Activated CD8-positive, alpha-beta T cell treated with anti-CD3 and anti-CD28 coated beads, Interleukin-2, amount 10 ng/mL, durations not matched to agents 7 days and 5 days (primary cell): ENCODE measurements around the gene PWWP2B. TPM values are rescaled to one million over a fixed set of nuclear protein-coding genes. Genes with fewer than 3 reads are reported as not detected.

Experiments used
- ATAC-seq: fragments of 150-1000 bp; cut with Tn5 transposase; one replicate; pipeline ENCODE4 v1.10.0; 2021; ENCODE audit warnings: moderate library complexity
- CTCF ChIA-PET: fragments of 350-600 bp; sonication (Branson Sonifier 250); formaldehyde crosslinking; loops from one replicate; lab custom pipeline; 2021; ENCODE audit warnings: antibody characterized with exemption; lab: Charles Lee
- POLR2A ChIA-PET: fragments of 350-600 bp; sonication (Branson Sonifier 250); formaldehyde crosslinking; loops from one replicate; lab custom pipeline; 2021; ENCODE audit warnings: antibody characterized with exemption; lab: Charles Lee
- DNase-seq: peaks from one replicate; pipeline ENCODE4 v3.0.0-alpha.2; 2020
- H3K27ac Mint-ChIP-seq: one replicate; pipeline ENCODE4 v1.8.0; 2021; ENCODE audit warnings: mild to moderate bottlenecking, mixed read lengths
- H3K27me3 Mint-ChIP-seq: one replicate; pipeline ENCODE4 v1.8.0; 2021; ENCODE audit warnings: low read depth, mixed read lengths
- H3K36me3 Mint-ChIP-seq: one replicate; pipeline ENCODE4 v1.8.0; 2021; ENCODE audit warnings: low read depth, mixed read lengths
- H3K4me1 Mint-ChIP-seq: one replicate; pipeline ENCODE4 v1.8.0; 2021; ENCODE audit warnings: low read depth, mixed read lengths
- H3K4me3 Mint-ChIP-seq: one replicate; pipeline ENCODE4 v1.8.0; 2021; ENCODE audit warnings: mild to moderate bottlenecking, mixed read lengths
- H3K9me3 Mint-ChIP-seq: one replicate; pipeline ENCODE4 v1.8.0; 2022; ENCODE audit warnings: mixed read lengths; ENCODE audit not compliant: insufficient read depth
- total RNA-seq, 2 experiments: library from RNA; stranded (reverse); gene quantifications; one replicate each; pipeline ENCODE4 v1.2.3, GENCODE V29; 2021

The PWWP2B gene
- total RNA-seq, 2 experiments from 2014 or later: 15.0 to 15.7 TPM

DNA sequence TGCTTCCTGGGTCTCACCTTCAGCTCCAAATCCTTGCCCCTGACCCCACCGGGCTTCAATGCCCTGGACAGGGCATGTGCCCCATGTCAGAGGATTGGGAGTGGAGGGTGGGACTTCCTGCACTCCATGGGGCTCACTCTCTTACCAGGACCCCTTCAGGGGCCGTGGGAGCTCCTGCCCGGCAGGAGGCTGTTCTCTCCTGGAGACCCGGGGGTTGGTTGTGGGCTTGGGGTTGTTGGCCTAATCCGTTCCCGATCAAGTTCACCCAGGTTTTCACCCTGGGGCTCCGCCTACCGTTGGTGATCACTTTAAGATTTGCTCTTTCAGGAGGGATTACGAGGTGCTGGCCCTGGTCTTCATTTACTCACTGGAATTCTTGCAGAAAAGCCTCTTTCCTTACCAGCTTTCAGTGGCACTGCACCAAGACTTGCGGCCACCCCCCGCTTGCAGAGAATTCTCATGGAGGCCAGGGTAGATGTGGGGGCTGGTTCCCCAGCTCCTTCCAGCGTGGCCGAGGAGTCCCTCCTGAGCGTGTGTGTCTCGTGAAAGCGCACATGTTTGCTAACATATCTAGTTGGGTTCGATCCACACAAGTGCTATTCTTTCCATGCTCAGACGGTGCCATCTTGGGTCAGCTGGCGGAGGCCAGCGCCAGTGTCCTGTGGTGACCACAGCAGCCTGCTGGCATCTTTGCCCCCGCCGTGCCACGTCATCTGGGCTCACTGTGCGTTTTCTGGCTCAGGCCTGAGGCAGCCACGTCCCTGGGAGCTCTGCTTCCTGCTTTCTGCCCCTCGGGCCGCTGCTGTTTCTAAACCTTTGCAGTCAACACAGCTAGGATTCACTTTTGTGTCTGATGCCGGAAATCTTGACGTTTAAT, 15.6 kb downstream of the PWWP2B start:
- CTCF ChIA-PET: interaction anchor here (1.5 kb wide), 1 partner anchor 35 kb away, joined by 4 read pairs; no protein-coding TSS in a partner anchor
- peaks cover 7% of the 10 kb centered on the region for H3K36me3 Mint-ChIP-seq
- H3K9me3 Mint-ChIP-seq: no peaks in the 10 kb centered on the region
- no peaks in the 10 kb centered on the region for H3K27me3 Mint-ChIP-seq
- no peak overlapping the region for H3K27ac Mint-ChIP-seq
- H3K4me3 Mint-ChIP-seq: no peak overlapping the region
- no peak for ATAC-seq
- H3K4me1 Mint-ChIP-seq: peaks cover 12% of the 10 kb centered on the region
- POLR2A ChIA-PET: interaction anchor here (1.5 kb wide), 1 partner anchor 26 kb away, joined by 3 read pairs; no protein-coding TSS in a partner anchor
- DNase-seq: no peak

- H3K4me3 Mint-ChIP-seq: no peak overlapping the region
- peaks cover 3% of the 10 kb centered on the region for H3K4me1 Mint-ChIP-seq
- H3K9me3 Mint-ChIP-seq: no peaks in the 10 kb centered on the region
- ChIA-PET POLR2A (no interaction called here), CTCF (no interaction called here)
- H3K27me3 Mint-ChIP-seq: no peaks in the 10 kb centered on the region
- H3K36me3 Mint-ChIP-seq: peaks cover 4% of the 10 kb centered on the region
- DNase-seq (no peak), ATAC-seq (no peak)
- no peak overlapping the region for H3K27ac Mint-ChIP-seq
These were observed 16.5 kb downstream of the PWWP2B start for GRCh38 chr10:132413226-132414205.

- no peaks in the 10 kb centered on the region for H3K9me3 Mint-ChIP-seq
- no peak overlapping the region for H3K4me3 Mint-ChIP-seq
- POLR2A ChIA-PET: no interaction called here
- CTCF ChIA-PET: no interaction called here
- peaks cover 6% of the 10 kb centered on the region for H3K4me1 Mint-ChIP-seq
- peaks cover 4% of the 10 kb centered on the region for H3K36me3 Mint-ChIP-seq
- H3K27ac Mint-ChIP-seq: no peak overlapping the region
- no peak for DNase-seq
- no peak for ATAC-seq
- no peaks in the 10 kb centered on the region for H3K27me3 Mint-ChIP-seq
These were observed 17.5 kb downstream of the PWWP2B start for GRCh38 chr10:132414402-132415016.

DNA sequence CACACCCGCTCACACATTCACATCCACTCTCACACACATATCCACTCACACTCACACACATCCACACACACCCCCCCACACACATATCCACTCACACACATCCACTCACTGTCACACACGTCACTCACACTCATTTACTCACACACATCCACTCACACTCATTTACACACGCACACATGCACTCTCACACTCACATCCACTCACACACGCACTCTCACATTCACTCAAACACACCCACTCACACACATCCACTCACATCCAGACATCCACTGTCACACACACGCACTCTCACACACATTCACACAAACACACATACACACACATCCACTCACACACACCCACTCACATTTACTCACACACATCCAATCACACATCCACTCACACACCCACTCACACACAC, 18.3 kb downstream of the PWWP2B start:
- ATAC-seq (no peak), DNase-seq (no peak)
- POLR2A ChIA-PET: no interaction called here
- peaks cover 4% of the 10 kb centered on the region for H3K36me3 Mint-ChIP-seq
- H3K4me1 Mint-ChIP-seq: peaks cover 13% of the 10 kb centered on the region
- CTCF ChIA-PET: no interaction called here
- no peaks in the 10 kb centered on the region for H3K9me3 Mint-ChIP-seq
- H3K27me3 Mint-ChIP-seq: no peaks in the 10 kb centered on the region
- H3K4me3 Mint-ChIP-seq: no peak overlapping the region
- peak overlapping the region; percentile 26 for H3K27ac Mint-ChIP-seq

DNA sequence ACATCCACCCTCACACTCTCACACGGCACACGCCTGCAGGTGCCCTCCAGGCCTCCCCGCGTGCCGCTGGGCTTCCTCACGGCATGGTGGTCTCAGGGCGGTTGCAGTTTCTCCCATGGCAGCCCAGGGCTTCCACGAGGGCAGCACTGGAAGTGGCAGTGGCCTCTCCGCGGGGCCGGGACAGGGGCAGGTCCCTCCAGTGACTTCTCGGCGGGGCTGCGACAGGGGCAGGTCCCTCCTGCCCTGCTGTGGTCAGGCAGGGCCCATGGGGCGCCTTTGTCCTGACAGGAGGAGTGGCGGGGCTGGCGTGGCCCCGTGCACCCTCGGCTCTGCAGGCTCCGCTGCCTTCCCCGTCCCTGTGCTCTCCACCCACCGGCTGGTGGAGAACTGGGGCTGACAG, 19.0 kb downstream of the PWWP2B start:
- ChIA-PET CTCF (no interaction called here), POLR2A (no interaction called here)
- ATAC-seq (no peak), DNase-seq (no peak)
- Mint-ChIP-seq H3K4me1 (peaks cover 20% of the 10 kb centered on the region), H3K27me3 (no peaks in the 10 kb centered on the region), H3K36me3 (peaks cover 4% of the 10 kb centered on the region), H3K4me3 (no peak overlapping the region), H3K27ac (no peak overlapping the region), H3K9me3 (no peaks in the 10 kb centered on the region)

- H3K4me1 Mint-ChIP-seq: peaks cover 26% of the 10 kb centered on the region
- H3K27ac Mint-ChIP-seq: no peak overlapping the region
- H3K36me3 Mint-ChIP-seq: peaks cover 4% of the 10 kb centered on the region
- POLR2A ChIA-PET: no interaction called here
- CTCF ChIA-PET: no interaction called here
- H3K9me3 Mint-ChIP-seq: no peaks in the 10 kb centered on the region
- no peak for DNase-seq
- no peak for ATAC-seq
- H3K27me3 Mint-ChIP-seq: no peaks in the 10 kb centered on the region
- no peak overlapping the region for H3K4me3 Mint-ChIP-seq
These were observed 19.7 kb downstream of the PWWP2B start for GRCh38 chr10:132416566-132417256.

- Mint-ChIP-seq H3K4me3 (no peak overlapping the region), H3K36me3 (peaks cover 4% of the 10 kb centered on the region), H3K4me1 (peaks cover 33% of the 10 kb centered on the region), H3K27ac (no peak overlapping the region), H3K27me3 (no peaks in the 10 kb centered on the region), H3K9me3 (no peaks in the 10 kb centered on the region)
- no peak for DNase-seq
- POLR2A ChIA-PET: no interaction called here
- ATAC-seq: no peak
- CTCF ChIA-PET: no interaction called here
These were observed 20.4 kb downstream of the PWWP2B start for GRCh38 chr10:132417257-132417910.

- no peak overlapping the region for H3K27ac Mint-ChIP-seq
- no peak for ATAC-seq
- H3K4me3 Mint-ChIP-seq: no peak overlapping the region
- CTCF ChIA-PET: no interaction called here
- POLR2A ChIA-PET: no interaction called here
- peaks cover 4% of the 10 kb centered on the region for H3K36me3 Mint-ChIP-seq
- no peak for DNase-seq
- H3K27me3 Mint-ChIP-seq: no peaks in the 10 kb centered on the region
- H3K4me1 Mint-ChIP-seq: peaks cover 39% of the 10 kb centered on the region
- H3K9me3 Mint-ChIP-seq: no peaks in the 10 kb centered on the region
These were observed 21.0 kb downstream of the PWWP2B start for GRCh38 chr10:132417957-132418441.

DNA sequence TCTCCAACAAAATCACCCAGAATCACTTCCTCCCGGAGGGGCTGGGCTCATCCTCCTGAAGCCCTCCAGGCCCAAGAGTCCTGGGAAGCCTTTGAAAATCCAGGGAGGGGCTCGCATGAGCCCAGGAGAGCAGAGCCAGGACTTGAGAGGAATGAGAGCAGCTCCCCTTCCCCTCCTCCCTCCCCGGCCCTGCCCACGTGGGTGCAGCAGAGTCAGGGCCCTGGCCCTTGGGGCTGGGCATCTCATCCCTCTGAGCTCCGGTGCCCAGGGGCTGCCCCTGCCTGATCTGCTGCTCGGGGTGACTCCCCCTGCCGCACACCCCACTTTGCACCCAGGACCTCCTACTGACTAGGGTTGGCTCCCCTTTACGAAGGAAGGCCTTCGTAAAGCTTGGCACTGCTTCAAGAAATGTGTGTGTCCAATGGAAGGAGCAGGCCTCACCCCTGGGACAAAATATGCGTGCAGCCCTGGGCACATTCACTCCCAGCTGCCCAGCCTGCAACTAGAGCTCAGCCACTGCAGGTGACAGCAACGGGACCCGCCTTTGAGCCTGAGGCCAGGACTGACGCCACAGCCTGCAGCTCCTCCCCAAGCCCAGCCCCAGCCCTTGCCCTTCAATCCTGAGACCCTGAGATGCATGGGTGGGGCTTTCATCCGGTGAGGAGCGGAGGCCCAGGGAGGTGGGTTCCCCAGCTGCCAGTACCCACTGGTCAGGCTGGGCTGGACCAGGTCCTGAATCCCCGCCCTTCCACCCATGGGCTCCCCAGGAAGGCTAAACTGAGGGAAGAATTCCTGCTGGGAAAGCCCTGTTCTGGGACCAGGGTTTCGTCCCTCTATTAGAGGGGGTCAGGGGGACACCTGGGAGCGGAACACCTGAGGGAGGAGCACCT, 21.8 kb downstream of the PWWP2B start:
- Mint-ChIP-seq H3K27ac (peak overlapping the region; percentile 25), H3K9me3 (no peaks in the 10 kb centered on the region), H3K36me3 (peaks cover 4% of the 10 kb centered on the region), H3K4me1 (peaks cover 45% of the 10 kb centered on the region), H3K4me3 (no peak overlapping the region), H3K27me3 (no peaks in the 10 kb centered on the region)
- ChIA-PET POLR2A (interaction anchor here (0.6 kb wide), 1 partner anchor 12 kb away, joined by 4 read pairs; no protein-coding TSS in a partner anchor), CTCF (no interaction called here)
- DNase-seq (no peak), ATAC-seq (no peak)
